Forelimb muscle (tissue), 1 donor: ENCODE measurements around the gene WNT9B. TPM values are rescaled to one million over a fixed set of nuclear protein-coding genes. Genes with fewer than 3 reads are reported as not detected.

Source experiments
- DNase-seq: peaks from one replicate; pipeline ENCODE4 v3.0.0-alpha.2; 2013; ENCODE audit warnings: low read depth
- polyA plus RNA-seq: library from polyadenylated mRNA; unstranded; fragments of 120-200 nt; gene quantifications from one replicate; pipeline ENCODE4 v1.2.1, GENCODE V29; 2013; ENCODE audit not compliant: insufficient read length

WNT9B gene
- polyA plus RNA-seq, 1 donor = 0.06 TPM

GRCh38 chr17:46853896-46854444 is 2.6 kb downstream of the WNT9B start:
- no peak for DNase-seq

DNA sequence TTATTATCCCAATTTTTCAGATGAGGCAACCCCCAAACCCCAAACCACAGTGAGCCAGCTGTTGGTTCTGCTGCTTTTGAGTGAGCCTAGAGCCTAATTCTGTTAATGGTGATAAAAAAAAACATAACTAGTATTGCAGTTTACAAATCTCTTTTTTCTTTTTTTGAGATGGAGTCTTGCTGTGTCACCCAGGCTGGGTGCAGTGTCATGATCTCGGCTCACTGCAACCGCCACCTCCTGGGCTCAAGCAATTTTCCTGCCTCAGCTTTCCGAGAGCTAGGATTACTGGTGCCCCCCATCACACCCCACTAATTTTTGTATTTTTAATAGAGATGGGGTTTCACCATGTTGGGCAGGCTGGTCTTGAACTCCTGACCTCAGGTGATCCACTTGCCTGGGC is 3.1 kb downstream of the WNT9B start:
- no peak for DNase-seq

GRCh38 chr17:46854948-46855347 is 3.6 kb downstream of the WNT9B start:
- no peak for DNase-seq

DNA sequence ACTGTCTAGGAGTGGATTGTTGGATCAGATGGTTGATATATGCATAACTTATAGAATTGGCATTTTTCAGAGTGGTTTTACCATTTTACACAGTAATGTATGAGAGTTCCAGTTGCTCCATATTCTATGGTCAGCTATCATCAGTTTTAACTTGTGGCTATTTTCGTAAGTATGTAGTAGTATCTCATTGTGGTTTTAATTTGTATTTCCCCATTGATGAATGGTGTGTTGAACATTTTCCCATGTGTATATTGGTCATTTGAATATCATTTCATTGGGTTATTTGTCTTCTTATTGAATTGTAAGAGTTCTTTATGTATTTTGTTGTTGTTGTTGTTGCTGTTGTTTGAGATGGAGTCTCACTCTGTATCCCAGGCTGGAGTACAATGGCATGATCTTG is 6.2 kb downstream of the WNT9B start:
- DNase-seq = no peak

- no peak for DNase-seq
These were observed 8.6 kb downstream of the WNT9B start for GRCh38 chr17:46859996-46860395.

- DNase-seq = no peak
These were observed 11.6 kb downstream of the WNT9B start for GRCh38 chr17:46862949-46863348.

GRCh38 chr17:46863383-46864121 is 12.2 kb downstream of the WNT9B start:
- no peak for DNase-seq

- no peak for DNase-seq
These were observed 13.7 kb downstream of the WNT9B start for GRCh38 chr17:46865100-46865499.

- DNase-seq = no peak
These were observed 14.9 kb downstream of the WNT9B start for GRCh38 chr17:46866325-46866724.

GRCh38 chr17:46866747-46867146 is 15.4 kb downstream of the WNT9B start:
- DNase-seq = no peak

DNA sequence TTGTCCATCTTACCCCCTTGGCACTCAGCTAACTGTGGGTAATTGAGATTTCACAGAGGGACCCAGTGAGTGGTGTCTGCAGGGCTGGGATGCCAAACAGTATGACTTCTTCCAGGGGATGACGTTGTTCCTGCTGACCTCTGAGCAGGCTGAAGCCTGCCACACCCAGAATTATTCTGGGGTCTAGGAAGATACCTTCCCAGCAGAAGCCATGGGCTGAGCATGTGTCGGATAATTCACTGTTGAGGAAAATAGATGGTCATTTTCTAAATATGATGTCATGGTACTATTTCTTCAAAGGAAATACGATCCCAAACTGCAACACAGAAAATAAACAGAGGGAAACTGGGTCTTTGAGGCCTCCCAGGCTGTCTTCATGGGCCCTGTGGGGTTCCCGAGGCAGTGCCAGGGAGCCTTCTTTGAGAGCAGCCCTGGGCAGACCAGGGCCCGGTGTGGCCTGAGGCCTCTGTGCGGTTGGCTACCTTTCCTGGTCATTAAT is 17.4 kb downstream of the WNT9B start:
- DNase-seq = no peak

DNA sequence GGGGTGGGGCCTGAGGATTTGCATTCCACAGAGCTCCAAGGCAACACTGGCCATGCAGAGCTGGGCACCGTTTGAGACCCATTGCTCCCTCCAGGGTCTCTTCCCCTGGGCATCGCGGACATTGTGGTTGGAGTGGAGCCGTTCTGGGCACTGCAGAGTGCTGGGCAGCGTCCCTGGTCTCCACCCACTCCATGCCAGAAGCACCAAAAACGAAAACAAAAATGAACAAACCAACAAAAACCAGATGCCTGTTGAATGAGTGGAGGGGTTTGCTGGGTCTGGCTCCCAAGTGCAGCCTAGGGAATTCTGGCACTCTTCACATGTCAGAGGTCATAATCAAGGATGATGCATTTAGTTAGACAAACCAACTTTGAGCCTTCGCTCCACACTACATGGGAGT is 17.9 kb downstream of the WNT9B start:
- DNase-seq = no peak

DNA sequence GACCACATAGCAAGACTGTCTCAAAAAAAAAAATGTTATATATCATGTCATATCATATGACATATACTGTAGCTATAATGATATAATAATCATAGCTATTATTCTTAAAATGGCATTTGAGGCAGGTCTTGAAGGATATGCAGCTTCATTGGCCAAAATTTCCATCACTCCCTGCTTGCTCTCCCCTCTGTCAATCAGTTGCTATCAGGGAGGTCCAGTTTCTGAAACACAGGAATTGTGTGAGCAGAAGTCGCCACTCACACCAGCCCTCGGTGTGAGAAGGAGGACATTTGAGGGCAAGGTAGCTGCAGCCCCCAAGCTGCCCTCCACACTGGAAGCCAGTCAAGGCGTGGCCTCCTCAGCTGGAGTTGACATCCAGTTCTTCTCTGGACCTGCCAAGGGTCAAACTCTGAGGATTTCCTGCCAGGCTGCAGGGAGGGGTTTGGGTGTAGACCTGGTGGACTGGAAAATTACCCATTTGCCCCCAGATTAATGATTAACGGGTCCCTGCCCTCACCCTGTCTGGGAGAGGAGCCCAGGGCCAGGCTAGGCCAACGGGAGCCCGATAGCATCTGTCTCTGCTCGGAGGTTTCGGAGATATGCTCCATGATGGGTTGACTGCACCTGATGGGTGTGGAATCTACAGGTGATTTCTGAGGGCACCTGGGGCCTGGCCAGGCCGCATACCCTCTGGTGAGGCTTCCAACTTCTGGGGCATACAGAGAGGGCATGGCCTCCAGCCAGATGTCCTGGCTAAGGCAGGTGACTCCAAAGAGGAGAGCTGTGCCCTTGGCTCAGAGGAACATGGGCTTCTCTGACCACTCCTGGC is 18.8 kb downstream of the WNT9B start:
- DNase-seq = no peak

DNA sequence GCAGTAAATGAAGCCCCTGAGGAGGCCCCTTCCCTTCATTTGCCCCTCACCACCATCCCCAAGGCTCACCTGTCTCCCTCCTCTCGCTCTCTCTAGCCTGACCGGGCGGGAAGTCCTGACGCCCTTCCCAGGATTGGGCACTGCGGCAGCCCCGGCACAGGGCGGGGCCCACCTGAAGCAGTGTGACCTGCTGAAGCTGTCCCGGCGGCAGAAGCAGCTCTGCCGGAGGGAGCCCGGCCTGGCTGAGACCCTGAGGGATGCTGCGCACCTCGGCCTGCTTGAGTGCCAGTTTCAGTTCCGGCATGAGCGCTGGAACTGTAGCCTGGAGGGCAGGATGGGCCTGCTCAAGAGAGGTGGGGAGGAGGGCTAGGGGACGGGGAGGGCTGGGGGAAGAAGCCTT is 21.0 kb downstream of the WNT9B start:
- no peak for DNase-seq

DNA sequence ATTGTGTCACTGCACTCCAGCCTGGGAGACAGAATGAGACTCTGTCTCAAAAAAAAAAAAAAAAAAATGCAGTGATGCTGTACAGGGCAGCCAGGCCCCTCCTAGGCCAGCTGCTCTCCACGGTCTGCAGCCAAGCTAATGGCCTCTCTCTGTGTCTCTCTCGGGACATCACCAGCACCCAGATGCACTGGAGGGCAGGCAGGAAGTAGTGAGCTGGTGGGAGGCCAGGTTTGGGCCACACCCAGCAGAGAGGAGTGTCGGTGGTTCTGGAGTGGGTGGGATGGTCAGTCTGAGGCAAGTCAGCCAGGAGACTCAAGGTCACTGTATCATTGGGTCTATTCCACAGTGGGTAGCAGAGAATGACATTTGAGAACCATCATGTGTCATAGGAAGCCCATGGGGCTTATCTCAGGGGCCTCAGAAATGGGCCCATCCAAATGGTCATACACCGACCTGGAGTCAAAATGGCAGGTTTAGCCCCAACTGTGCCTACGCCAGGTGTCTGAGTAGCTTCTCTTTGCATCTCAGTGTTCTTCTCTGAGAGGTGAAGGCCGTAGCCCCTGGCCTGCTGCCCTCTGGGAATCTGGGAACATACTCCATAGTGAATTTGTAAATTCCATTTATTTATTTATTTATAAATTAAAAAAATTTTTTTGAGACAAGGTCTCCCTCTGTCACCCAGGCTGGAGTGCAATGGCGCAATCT is 22.7 kb downstream of the WNT9B start:
- no peak for DNase-seq

DNA sequence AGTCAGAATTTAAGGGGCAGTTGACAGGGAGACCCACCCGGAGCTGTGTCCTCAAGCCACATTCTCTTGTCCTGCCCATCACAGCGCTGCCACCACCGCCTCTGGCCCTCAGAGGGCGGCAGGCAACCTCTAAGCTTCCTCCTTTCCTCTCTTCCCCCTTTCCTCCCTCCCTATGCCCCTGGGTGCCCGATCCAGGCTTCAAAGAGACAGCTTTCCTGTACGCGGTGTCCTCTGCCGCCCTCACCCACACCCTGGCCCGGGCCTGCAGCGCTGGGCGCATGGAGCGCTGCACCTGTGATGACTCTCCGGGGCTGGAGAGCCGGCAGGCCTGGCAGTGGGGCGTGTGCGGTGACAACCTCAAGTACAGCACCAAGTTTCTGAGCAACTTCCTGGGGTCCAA is 23.5 kb downstream of the WNT9B start:
- DNase-seq = no peak

GRCh38 chr17:46875849-46876352 is 24.5 kb downstream of the WNT9B start:
- no peak for DNase-seq

GRCh38 chr17:46876353-46876887 is 25.0 kb downstream of the WNT9B start:
- no peak for DNase-seq

DNA sequence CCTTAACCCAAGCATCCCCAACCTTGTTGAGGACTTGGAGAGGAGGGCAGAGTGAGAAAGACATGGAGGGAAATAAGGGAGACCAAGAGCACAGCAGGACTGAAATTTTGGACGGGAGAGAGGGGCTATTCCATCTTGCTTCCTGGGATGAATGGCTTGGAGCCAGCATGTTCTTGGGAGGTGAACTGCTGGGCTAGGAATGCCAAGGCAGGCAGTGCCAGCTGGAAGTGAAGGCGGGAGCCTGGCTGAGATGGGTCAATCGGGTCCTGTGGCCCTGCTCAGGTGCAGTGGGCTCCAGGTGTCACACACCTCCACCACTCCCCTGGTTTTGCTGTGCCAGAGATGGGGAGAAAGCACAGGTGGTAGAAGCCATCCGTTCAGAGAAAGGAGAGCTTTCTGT is 25.5 kb downstream of the WNT9B start:
- DNase-seq = no peak

- DNase-seq = no peak
These were observed 26.1 kb downstream of the WNT9B start for GRCh38 chr17:46877466-46877865.

- DNase-seq = no peak
These were observed 26.7 kb downstream of the WNT9B start for GRCh38 chr17:46878055-46878454.

DNA sequence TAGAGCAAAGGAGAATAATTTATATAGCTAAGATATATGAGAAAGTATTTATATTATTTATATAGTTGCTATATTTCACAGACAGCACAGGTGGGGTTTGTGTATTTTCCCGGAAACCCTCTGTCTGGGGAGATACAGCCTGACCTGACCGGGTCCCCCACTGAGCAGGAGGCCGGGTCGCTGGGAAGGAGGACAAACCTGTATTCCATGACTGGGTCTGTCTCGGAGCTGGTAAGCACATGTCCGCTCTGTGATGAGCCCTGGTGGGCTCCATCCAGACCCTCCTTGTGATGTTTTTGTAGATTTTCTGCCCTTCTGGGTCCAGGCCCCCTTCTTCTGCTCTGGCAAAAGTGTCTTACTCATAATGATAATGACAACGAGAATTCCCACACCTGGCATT is 27.7 kb downstream of the WNT9B start:
- no peak for DNase-seq
